Breast epithelium (tissue), 4 donors: ENCODE results near the gene UNC5A. TPM values are rescaled to one million over a fixed set of nuclear protein-coding genes. Genes with fewer than 3 reads are reported as not detected.

Experiments used
- DNase-seq, 2 donors: peaks; one replicate each; pipeline ENCODE4 v3.0.0-alpha.2; 2019; ENCODE audit warnings: low spot score in 2 of 2
- H3K27ac ChIP-seq, 2 donors: fragments of 200-600 bp; sonication (generic) in 1 of 2; one replicate each; pipeline ENCODE4 v1.5.1; 2016 to 2019; ENCODE audit warnings: mild to moderate bottlenecking in 1 of 2
- H3K27me3 ChIP-seq, 2 donors: fragments of 200-600 bp; sonication (generic) in 1 of 2; one replicate each; pipeline versions ENCODE4 v1.5.1 to v1.6.0; 2017 to 2019; ENCODE audit warnings: control low read depth in 1 of 2, mild to moderate bottlenecking in 1 of 2
- H3K36me3 ChIP-seq: fragments of 200-600 bp; one replicate; pipeline ENCODE4 v1.5.1; 2019
- H3K4me1 ChIP-seq, 2 donors: fragments of 200-600 bp; sonication (generic); one replicate each; pipeline ENCODE4 v1.5.1; 2016 to 2019; ENCODE audit warnings: control low read depth in 1 of 2
- H3K4me3 ChIP-seq, 3 donors: fragments of 200-600 bp; sonication (generic); 1 replicate in 2 of 3; 2 replicates in 1 of 3; pipeline ENCODE4 v1.5.1; 2016 to 2019; ENCODE audit warnings: mild to moderate bottlenecking in 3 of 3, moderate library complexity in 2 of 3
- H3K9me3 ChIP-seq, 2 donors: fragments of 200-600 bp; sonication (generic) in 1 of 2; one replicate each; pipeline ENCODE4 v1.5.1; 2016 to 2019; ENCODE audit warnings: control low read depth in 1 of 2
- CTCF ChIP-seq, 3 donors: fragments of 450-650 bp; IDR thresholded peaks; one replicate each; pipeline ENCODE4 v1.5.1; 2016 to 2017; ENCODE audit warnings: antibody characterized with exemption in 3 of 3, mild to moderate bottlenecking in 3 of 3, moderate library complexity in 3 of 3
- POLR2A ChIP-seq: fragments of 450-650 bp; IDR thresholded peaks from one replicate; pipeline ENCODE4 v1.6.1; 2016; ENCODE audit warnings: antibody characterized with exemption, mild to moderate bottlenecking, moderate library complexity
- POLR2AphosphoS5 ChIP-seq, 3 donors: sonication (generic); formaldehyde crosslinking; IDR thresholded peaks; one replicate each; pipeline ENCODE4 v1.6.1; 2017; ENCODE audit warnings: antibody characterized with exemption in 3 of 3
- intact Hi-C: fragments of 100-400 bp; cut with DNase I; formaldehyde crosslinking; loops from one replicate; pipeline ENCODE4 v1.15.1; 2023; ENCODE audit warnings: low total_unique reads
- total RNA-seq, 3 donors: library from RNA; depleted of rRNA; stranded (reverse); fragments of >200 nt; gene quantifications; one replicate each; pipeline ENCODE4 v1.1.0, GENCODE V29; 2016

UNC5A gene
- total RNA-seq, 3 donors from 2014 or later = 0.15 to 2.9 TPM; not detected in 1

DNA sequence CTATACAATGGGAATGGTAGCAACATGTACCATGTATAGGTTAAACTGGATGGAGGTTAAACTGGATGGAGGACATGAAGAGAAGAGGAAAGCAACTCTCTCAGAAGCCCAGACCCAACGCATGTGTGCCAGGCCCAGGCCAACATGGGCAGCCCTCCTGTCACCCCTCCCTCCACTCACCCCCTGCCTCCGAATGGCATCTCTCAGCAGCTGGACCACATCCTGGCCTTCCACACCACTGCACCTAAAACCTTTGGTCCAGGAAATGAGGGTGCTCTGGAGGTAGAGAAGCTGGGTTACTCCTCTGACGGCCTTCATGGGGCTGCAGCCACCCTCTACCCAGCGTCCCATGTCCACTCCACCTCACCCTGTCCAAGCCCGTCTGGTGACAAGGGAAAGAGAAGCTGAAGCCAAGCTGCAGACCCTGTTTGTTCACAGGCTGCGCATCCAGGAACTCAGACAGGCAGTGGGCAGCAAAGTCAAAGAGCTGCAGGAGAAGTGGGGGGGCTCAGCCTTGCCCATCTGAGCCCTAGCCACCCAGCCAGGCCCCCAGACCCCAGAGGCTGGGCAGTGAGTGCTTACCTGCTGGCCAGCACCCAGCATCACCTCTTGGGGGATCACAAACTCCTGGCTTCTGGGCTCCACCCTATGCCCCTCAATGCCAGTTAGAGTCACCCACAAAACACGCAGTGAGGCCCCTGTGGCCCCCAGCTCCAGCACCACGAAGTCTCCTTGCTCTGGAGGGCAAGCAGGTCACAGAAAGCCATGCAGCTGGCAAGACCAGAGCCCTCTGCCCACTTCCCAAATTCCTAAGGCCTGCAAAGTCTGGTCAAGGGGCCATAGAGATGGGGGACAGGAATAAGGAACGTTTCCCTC, 80.3 kb downstream of the UNC5A start:
- no peak overlapping the region for H3K4me3 ChIP-seq
- intact Hi-C loops = no loop called here
- H3K27me3 ChIP-seq = no peaks in the 10 kb centered on the region
- no peak overlapping the region for H3K27ac ChIP-seq
- H3K36me3 ChIP-seq = no peaks in the 10 kb centered on the region
- no peaks in the 10 kb centered on the region for H3K4me1 ChIP-seq
- H3K9me3 ChIP-seq = no peaks in the 10 kb centered on the region
- TF ChIP-seq POLR2A (no peak), POLR2AphosphoS5 (IDR thresholded peaks at IDR 0.05) (no peak), CTCF (IDR thresholded peaks at IDR 0.05) (no peak)
- peak in 1 of 2 donors; percentile 20 for DNase-seq

DNA sequence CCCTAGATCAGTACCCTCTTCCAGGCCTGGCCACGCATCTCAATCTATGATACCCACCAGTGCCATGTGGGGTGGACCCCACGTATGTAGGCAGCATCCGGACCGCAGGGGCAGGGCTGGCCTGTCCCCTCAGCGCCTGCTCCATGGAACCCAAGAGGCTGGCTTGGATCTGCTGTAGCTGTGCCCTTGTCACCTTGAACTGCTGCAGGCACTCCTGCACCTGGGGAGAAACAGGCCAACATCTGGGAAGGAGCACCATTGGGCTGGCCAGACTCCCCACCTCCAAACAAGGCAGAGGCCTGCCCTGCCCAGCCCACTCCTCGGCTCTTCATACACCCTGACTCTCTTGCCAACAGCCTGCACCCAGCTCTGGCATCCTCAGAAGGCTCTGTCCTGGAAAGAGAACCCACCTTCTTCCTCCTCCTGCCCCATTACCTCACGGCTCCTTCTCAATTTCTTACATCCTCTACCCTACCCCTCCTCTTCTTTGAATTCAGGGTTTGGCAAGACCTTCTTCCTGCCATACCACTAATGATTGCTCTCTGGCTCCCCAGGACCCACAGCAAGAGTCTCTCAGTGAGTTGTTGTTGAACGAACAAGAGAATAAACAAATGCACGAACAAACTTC, 81.1 kb downstream of the UNC5A start:
- H3K4me1 ChIP-seq = no peaks in the 10 kb centered on the region
- no peak overlapping the region for H3K4me3 ChIP-seq
- no peak overlapping the region for H3K27ac ChIP-seq
- H3K36me3 ChIP-seq = no peaks in the 10 kb centered on the region
- H3K27me3 ChIP-seq = no peaks in the 10 kb centered on the region
- peak in 1 of 2 donors; percentile 22 for DNase-seq
- intact Hi-C loops = no loop called here
- H3K9me3 ChIP-seq = no peaks in the 10 kb centered on the region
- no peak for TF ChIP-seq POLR2A
- TF ChIP-seq CTCF (IDR thresholded peaks at IDR 0.05) = no peak
- TF ChIP-seq POLR2AphosphoS5 (IDR thresholded peaks at IDR 0.05) = no peak

DNA sequence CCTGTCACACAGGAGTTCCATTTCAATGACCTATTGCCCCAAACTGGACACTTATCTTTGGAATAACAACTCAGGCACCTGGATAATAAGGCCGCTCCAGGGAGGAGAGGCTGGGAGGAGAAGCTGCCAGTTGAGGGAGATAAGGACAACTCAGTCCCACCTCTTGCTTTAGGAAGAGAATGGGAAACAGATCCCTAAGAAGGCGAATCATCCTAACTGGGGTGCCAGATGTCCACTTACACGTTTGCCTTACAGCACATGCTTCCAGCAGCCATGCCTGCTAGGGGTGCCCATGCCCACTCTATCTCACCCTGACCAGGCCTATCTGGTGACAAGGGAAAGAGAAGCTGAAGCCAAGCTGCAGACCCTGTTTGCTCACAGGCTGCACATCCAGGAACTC, 82.3 kb downstream of the UNC5A start:
- Histone ChIP-seq H3K27me3 (no peaks in the 10 kb centered on the region), H3K4me1 (no peaks in the 10 kb centered on the region), H3K27ac (no peak overlapping the region), H3K36me3 (no peaks in the 10 kb centered on the region), H3K4me3 (no peak overlapping the region), H3K9me3 (no peaks in the 10 kb centered on the region)
- TF ChIP-seq POLR2A = no peak
- no peak for TF ChIP-seq CTCF (IDR thresholded peaks at IDR 0.05)
- TF ChIP-seq POLR2AphosphoS5 (IDR thresholded peaks at IDR 0.05) = no peak
- DNase-seq = no peak
- intact Hi-C loops = no loop called here

DNA sequence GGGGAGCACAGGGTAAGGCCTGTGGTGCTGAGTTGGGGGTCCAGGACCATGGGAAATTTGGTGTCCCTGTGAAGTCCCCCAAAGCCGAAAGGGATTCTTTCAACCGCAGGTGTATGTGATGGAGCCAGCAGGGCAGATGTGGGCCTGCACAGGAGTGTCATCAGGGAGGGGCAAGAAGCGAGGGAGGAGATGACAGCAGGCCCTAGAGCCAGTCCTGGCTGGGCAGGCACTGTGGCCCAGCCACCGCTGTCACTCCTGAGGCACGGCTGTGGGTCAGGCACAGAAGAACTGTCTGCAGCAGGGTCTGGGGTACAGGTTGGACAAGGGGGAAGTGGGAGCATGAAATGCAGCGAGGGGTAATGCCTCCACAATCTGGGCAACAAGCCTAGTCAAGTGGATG, 83.9 kb downstream of the UNC5A start:
- H3K9me3 ChIP-seq = no peaks in the 10 kb centered on the region
- DNase-seq = no peak
- H3K27me3 ChIP-seq = no peaks in the 10 kb centered on the region
- no peak overlapping the region for H3K4me3 ChIP-seq
- no peaks in the 10 kb centered on the region for H3K36me3 ChIP-seq
- H3K27ac ChIP-seq = no peak overlapping the region
- intact Hi-C loops = no loop called here
- TF ChIP-seq POLR2A = no peak
- no peak for TF ChIP-seq CTCF (IDR thresholded peaks at IDR 0.05)
- no peak for TF ChIP-seq POLR2AphosphoS5 (IDR thresholded peaks at IDR 0.05)
- no peaks in the 10 kb centered on the region for H3K4me1 ChIP-seq

- TF ChIP-seq CTCF (IDR thresholded peaks at IDR 0.05) (no peak), POLR2AphosphoS5 (IDR thresholded peaks at IDR 0.05) (no peak), POLR2A (no peak)
- no peaks in the 10 kb centered on the region for H3K27me3 ChIP-seq
- H3K36me3 ChIP-seq = no peaks in the 10 kb centered on the region
- no peak overlapping the region for H3K4me3 ChIP-seq
- H3K9me3 ChIP-seq = no peaks in the 10 kb centered on the region
- DNase-seq = no peak
- intact Hi-C loops = no loop called here
- no peak overlapping the region for H3K27ac ChIP-seq
- H3K4me1 ChIP-seq = no peaks in the 10 kb centered on the region
Measured at GRCh38 chr5:176895831-176896230, 85.5 kb downstream of the UNC5A start.
